ENCODE data around the gene TXK.
A peak's percentile ranks its signal among the peaks of the same experiment; 100 is the strongest.

Gene TXK

DNA sequence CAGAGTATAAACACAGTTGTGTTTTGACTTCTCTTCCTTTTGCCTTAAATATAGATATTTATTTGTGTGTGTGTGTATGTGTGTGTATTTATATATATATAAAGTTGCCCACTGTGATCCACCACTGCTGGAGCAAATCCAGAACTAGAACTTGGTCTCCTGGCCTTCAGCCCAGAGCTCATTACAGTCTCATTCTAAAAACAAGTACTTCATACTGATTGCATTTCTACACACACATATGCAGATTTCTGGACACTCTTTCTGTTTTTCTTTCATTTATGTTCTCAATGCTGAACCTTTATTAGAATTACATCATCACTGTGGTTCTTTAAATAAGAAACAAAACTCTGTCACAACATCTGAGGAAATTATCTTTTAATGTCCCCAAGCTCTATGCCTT lies 381 bp downstream of the TXK start:
- DNase-seq, result peak; percentile 38

DNA sequence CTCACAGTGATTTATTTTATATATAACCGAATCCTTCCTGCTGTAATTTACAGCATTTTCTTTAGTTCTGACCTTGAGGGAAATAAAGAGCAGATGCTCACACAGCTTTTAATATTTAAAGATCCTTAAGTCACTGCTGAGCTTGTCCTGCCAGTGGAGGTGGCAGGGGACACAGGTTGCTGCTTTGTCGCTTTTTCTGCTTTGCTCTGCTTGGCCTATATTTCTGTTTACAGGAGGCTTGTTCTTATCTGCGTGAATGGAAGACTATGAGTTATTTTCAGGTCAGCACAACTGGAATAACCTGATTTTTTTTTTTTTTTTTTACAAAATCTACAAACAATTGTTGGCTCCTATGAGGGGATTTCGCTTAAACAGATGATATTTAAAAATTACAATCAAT lies 2.3 kb downstream of the TXK start:
- DNase-seq, result no peak

DNA sequence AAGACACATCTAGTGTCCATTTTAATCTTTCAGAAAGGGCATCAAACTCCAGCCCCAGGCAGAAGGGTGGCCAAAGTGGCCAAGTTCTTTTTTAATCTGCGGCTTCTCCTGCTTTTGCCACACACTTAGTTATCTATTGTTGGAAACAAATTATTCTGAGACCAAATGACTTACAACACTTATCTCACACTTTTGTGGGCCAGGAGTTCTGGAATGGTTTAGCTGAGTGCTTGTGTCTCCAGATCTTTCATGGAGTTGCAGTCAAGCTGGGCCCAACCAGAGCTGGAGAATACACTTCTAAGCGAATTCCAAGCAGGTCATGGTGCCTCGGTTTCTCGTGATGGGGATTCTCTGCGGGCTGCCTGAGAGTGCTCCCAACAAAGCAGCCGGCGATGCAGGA lies 4.0 kb downstream of the TXK start:
- no peak for DNase-seq

DNA sequence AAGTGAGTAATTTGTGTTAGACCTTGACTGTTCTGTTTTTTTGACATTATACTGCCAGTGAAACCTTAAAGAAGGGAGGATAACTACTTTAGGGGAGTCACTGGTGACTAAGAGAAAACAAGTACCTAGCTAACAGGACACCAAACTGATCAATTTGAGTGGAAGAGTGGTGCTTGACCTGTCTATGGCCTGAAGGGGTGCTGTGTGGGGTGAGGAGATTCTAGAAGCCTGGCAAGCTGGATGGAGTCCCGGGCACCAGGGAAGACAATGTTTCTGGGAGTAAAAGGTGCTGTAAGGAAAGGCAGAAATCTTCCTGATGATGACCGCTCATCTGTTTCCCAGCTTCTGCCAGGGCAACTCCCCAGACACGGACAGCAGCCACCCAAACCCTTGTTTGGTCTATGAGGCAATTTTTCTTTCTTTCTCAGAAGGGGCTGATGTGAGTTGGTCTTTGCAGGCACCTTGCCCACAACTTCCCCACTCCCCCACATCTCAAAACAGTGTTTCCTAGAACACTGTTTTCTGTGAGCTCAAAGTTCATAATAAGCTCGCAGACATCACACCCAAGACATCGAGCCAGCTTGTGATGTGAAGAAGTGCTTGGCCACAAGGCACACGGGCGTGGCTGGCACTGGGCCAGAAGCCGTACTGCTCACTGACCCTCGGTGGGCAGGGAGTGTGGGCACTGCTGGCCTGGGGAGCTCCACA lies 4.6 kb downstream of the TXK start:
- no peak for DNase-seq

DNA sequence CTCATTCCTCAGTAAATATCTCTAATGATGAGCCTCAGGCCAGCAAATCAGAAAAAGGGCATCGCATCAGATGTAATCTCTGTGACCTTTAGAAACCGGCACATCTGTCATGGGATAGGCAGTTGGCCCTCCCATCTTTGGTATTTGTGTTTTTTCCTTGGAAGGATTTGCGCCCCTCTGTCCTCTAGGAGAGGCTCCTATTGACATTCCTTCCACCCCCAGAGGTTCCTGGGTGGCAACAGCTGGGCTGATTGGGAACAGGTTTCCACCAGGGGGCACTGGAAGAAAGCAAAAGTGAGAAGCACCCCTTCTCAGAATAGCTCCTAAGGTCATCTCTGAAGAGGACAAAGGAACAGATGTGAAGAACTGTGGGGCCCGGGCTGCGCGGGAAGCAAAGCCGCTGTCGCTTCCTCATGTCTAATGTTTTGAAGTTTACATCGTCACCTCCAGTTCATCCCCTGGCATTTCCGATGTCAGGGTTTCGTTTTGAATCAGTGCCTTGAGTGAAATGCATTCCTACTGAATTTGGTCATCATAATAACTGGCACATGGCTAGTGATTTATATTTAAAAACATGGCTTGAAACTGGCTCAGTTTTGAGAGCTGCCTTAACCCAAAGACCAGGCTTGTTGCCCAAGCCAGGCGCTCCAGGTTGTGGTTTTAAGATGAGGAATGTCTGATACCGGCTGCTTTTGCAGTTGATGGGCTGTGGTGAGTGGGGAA lies 6.2 kb downstream of the TXK start:
- peak; percentile 96 for DNase-seq

DNA sequence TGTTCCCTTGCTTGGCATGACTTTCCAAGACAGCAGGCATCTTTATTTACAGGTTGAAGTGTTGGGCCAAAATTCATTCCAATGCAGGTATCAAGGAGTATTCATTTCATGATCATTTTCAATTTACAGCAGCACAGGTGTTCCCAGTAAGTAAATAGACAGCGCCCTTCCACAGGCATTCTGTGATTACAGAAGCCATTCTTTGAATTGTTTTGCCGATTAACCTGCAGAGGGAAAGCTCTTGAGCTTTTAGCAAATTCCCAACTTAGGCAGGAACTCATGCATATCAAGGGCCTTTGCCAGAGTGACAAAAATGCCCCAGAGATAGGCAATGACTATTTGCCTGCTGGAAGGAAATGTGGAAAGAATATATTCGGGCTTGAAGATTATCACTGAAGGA lies 6.8 kb downstream of the TXK start:
- no peak for DNase-seq

DNA sequence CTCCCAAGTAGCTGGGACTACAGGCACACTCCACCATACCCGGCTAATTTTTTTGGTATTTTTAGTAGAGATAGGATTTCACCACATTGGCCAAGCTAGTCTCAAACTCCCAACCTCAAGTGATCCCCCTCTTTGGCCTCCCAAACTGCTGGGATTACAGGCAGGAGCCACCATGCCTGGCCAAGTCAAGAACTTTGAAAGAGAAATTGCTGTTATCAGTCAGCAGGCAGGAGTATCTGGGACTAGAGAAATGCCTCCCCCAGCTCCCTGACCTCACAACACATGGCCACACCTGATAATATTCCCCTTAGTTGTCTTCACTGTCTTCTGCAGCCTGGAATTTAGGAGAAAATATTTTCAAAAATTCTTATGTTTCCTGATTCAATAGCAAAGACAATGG lies 7.4 kb downstream of the TXK start:
- DNase-seq, result no peak

DNA sequence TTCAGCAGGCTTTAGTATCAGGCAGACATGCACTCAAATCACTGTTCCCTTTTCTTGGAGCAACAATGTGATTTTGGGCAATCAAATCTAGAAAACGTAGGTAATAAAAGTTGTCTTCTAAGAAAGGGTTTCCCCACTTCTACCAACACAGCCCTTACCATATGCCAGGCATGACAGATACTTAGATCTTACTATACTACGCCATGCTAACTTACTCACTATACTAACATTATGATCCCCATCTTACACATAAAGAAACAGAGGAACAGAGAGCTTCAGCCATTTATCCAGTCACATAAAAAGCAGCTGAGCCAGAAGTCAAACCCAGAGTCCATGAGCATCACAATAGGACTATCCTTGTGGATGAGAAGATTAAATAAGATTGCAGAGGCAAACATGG lies 9.2 kb downstream of the TXK start:
- DNase-seq, result no peak

DNA sequence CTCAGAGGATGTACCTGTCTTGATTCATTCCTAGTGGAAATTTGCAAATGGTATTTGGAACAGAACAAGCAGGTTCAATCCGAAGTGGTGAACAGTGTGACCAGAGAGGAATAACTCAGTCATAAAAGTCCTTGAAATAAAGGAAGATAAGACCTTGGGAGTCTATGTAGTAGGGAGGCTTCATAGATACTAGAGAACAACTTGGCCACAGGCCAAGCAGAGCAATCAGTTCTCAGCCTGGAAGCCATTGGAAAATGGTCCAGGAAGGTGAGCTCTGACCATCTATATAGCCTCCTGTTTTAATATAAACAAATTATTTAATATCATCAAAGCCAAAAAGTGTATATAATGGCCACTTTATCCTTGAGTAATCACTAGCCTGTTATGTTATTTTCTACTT lies 11.3 kb downstream of the TXK start:
- DNase-seq, result no peak

DNA sequence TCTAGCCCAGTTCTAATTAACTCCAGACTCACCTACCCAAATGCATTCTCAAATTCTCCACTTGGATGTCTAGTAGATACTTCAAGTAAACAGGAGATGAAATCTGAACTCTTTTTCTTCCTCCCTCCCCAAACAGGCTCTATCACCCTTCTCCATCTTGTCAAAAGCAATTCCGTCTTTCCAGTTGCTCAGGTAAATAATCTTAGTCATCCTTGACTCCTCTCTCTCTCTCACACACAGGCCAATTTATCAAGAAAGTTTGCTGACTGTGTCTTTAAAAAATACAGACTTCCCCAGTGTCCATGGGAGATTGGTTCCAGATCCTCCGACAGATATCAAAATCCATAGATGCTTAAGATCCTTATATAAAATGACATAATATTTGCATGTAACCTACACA lies 12.9 kb downstream of the TXK start:
- no peak for DNase-seq

DNA sequence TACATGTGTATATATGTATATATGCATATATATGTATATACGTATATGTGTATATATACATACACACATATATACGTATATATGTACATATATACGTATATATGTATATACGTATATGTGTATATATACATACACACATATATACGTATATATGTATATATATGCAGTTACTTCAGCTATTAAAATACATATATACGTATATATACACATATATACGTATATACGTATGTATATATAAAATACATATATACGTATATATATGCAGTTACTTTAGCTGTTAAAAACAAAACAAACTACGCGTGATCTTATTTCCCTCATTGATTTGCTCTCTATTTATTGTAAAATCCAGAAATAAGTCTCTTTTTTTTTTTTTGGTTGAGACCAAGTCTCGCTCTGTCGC lies 13.9 kb downstream of the TXK start:
- DNase-seq, result no peak

DNA sequence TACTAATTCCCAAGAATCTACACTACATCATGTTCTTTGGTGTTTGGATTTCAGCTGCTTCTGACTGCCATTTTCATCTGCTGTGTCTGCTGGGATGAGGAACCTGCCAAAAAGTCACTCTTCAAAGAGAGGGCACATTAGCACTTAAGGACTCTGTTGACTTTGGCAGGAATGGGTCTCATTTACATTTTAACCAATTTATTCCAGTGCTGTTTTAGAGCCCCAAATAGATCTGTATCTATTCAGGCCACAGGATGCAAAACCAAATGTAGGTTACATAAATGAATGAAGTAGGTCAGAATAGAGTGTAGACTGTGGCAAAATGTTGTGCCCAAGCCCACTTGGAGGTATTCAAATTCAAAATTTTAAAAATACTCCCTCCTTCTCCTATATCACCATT lies 14.4 kb downstream of the TXK start:
- DNase-seq, result no peak

DNA sequence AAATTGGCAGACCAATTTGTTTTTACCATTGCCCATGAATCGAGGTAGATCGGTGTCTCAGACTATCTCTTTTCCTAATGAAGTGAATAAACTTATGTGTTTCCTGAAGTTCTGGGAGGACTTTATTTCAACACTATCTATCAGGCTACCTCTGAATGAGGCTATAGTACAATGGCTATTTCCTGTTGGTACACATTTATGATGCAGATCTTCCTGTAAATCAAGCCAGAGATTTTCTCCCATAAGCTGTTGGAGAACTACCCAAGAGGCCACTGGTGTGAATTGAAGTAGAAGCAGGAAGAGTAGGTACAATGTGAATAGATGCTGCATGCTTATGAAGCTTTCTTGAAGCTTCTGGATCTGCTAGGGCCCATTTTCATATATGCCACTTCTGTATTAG lies 16.0 kb downstream of the TXK start:
- no peak for DNase-seq

DNA sequence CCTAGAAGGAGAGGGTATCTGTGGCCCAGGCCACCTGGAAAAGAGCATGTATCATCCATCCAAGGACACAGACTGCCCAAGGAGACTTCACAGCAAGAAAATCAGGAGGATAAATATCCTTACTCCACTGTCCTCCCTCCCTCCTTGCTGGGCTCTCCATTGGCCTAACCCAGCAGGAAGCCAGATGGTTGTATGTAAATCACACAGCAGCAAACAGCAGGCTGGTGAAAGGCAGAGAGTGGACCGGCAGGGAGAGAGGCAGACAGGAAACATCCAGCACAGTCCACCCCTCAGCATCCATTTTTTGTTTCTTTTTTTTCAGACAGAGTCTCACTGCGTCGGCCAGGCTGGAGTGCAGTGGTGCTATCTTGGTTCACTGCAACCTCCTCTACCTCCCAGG lies 17.5 kb downstream of the TXK start:
- DNase-seq, result no peak

DNA sequence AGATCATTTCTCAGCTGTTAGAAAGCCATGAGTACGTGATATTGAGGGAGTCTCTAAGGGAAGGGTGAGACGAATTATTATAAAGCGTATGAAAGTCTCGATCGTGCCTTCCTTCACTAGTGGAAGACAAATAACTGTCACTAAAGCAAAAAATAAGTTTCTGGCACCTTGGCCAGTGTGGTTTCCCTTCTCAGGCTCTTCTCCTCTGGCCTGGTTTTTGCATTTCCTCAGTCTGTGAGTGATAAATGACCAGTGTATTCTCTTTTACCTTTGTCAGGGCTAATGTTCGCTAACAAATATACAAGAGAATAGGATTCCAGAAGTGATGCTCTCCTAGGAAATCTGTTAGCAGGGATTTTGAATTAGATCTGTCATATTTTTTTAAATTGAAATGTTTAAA lies 19.6 kb downstream of the TXK start:
- DNase-seq, result no peak

DNA sequence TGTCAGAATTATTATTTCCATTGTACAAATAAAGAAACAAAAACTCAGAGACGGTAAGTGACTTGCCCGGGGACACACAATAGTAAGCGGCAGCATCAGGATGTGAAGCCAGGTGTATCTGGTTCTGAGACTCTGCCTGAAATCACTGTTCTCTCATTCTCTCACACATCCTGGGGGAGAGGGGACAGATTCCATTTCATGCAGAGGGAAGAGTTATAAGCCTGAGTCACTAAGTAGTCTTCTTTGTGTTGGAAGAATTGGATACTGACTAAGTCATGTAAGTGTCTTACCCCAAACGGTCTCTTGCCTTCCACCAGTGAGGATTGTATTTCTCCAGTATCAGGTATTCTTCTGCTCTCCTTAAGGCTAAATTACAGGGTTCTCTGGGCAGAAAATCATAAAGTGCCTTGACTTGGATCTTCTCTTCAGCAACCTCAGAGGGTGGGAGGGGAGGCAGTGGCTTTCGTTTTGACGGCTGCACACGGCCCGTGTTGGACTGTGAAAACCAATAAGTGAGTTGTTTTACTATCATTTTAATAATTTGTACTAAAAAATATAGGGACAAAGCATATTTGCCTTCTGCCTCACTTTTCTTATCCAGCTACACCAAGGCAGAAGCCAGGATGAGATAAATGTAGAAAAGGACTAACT lies 21.9 kb downstream of the TXK start:
- DNase-seq, result peak; percentile 47

DNA sequence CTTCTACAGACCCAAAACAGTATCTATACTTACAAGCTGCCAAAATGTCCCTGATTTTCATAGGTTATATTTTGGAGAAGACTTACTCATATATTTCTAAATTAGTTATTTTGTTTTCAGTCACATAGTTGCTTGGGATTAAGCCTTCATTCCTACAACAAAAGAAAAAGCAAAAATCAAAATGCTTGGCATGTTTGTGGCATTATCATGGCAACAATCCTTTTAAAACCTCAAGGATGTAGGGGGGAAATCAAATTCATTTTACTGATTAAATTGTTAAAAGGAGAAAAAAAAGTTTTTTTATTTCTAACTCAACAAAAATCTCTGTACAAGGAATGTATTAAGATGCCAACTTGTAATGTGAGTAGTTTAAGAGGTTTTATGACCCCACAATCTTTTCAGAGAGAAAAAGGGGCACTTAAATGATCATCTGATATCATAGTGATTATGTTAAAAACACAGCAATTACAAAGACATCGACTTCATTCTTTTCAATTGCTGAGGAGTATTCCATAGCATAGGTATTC lies 23.5 kb downstream of the TXK start:
- peak; percentile 11 for DNase-seq

DNA sequence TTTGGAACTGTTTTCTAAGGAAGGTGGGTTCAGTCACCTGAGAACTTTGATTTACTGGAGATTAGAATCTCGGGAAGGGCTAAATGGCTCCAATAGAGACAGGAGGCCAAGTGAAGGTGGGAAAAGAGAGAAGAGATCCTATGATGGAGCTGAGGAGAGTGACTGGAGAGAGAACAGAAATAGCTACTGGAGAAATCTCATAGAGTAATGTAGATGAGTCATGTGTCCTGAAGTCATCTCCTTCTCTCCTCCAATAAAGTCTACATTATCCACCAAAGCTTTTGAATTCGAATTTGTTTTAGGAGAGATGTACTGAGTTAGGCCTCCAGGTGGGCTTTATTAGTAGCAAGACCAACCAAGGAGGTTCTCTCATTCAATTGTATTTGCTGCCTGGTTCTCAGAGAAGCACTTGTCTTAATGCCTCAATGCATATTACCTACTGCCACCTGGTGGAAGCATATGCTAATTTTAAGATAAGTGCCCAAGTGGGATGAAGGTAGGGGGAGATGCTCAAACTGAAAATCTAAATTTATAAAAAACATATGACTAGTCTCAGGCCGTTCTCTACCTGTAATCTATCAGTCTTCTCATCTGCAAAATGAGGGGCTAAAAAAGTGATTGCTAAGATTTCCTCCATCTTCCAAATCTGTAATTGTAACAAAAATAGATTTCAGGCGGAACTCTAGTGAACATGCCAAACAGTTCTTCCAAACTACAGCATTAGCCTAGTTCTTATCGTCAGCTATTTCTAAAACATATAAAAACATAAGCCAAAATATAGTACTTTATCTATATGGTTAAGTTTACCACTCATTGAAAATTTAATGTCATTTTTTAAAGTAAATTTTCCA lies 24.4 kb downstream of the TXK start:
- peak; percentile 36 for DNase-seq

DNA sequence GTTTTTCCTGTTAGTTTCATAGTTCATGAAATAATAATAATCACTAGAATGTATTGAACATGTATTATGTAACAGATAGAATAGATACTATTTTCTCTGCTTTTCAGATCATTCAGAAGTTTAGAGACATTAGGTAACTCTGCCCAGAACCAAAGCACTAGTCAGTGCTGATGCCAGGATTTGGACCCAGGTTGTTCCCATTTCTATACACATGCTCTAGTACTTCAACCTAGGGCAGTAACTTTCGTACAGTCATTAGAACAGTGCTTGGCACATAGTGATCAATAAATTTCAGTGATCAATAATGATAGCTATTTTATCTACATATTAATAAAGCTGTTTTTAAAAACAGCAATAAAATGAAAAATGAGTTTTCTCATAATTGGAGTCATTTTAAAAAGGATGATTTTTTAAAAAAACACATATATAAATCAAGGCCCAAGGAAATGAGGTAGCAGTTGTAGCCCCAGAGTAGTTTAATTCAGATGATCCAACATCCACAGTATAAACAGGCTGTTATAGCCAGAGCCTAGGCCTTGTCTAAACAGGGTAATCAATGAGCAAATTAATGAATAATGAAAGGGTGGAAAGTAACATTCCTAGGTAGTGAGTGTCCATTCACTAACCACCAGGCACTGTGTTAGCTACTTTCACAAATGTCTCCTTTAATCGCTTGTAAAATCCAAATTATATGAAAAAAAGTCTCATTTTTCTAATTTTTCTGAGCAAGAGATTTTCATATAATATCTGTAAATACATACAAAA lies 25.6 kb downstream of the TXK start:
- no peak for DNase-seq

DNA sequence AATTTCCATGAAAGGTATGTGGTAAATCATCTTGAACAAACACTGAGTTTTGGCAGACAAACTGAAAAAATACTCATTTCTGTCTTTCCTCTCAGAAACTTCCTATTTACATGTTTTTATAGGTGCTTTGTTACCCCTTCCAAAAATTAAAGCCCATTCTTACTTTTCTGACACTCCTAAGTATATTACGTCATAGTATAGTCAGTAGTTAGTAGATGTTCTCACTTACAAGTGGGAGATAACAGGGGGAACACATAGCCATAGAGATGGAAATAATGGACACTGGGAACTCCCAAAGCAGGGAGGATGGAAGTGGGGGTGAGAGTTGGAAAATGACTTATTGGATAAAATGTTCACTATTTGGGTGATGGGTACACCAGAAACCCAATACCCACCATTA lies 28.8 kb downstream of the TXK start:
- DNase-seq, result no peak

DNA sequence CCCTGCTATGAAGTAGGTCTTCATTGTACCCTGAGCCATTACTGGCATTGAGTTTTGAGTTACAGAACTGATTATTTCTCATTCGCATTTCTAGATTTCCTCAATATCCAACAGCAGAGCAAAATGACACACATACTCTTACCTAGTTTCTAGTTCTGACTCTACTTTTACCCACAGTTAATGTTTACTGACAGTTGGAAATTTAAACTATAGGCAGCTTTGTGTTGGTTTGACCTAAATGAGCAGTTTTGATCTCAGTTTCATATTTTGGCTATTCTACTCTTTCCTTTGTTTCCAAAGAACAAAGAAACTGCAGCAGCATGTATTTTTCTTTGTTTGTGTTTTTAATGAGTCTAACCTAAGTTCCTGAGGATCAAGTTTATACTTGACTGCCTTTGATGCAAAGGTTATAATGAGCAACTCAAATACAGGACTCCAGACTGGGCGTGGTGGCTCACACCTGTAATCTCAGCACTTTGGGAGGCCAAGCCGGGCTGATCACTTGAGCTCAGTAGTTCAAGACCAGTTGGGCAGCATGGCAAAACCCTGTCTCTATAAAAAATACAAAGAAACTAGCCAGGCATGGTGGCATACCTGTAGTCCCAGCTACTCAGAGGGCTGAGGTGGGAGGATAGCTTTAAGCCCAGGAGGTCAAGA lies 30.4 kb downstream of the TXK start:
- no peak for DNase-seq

DNA sequence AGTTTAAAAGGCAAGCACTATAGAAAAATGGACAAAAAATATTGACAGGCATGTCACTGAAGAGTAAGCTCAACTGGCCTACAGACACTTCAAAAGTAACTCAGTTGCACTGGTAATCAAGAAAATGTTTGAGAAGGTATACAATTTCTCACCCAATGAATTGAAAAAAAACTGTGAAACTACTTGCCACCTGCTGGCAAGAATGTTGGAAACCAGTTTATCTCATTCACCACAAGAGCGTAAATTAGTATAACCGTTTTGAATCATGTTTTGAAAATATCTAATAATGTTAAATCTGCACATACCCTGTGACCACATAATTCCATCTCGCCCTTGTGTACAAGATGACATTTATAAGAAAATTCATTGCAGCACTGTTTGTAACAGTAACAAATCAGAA lies 31.7 kb downstream of the TXK start:
- no peak for DNase-seq

Measured in fibroblast of skin of right quadriceps (primary cell).